A549 (cell line): ENCODE measurements around the gene RAD51B. TPM values are rescaled to one million over a fixed set of nuclear protein-coding genes. Genes with fewer than 3 reads are reported as not detected.
"Not testable (repeated sequence)": the region's sequence is repeated elsewhere in the genome, so short reads cannot be mapped to it uniquely, and the experiment has no call there.

Experiments used
- ATAC-seq, 2 experiments: fragments of 200-7000 bp in 1 of 2; fragments of >200 bp in 1 of 2; cut with Nextera tagmentation in 1 of 2; cut with Tn5 transposase in 1 of 2; 3 replicates each; pipeline versions ENCODE4 v1.8.0 to v1.9.1; 2018 to 2020; ENCODE audit warnings: mild to moderate bottlenecking in 1 of 2, moderate library complexity in 1 of 2
- CTCF ChIA-PET: fragments of 300-600 bp; sonication (Branson Sonifier 250); formaldehyde crosslinking; extraction: SDS; loops from one replicate; lab custom pipeline; 2021; ENCODE audit warnings: antibody characterized with exemption, inconsistent platforms; lab: Yijun Ruan, JAX
- POLR2A ChIA-PET: fragments of 350-600 bp; formaldehyde crosslinking; extraction: SDS; loops from one replicate; lab custom pipeline; 2021; ENCODE audit warnings: antibody characterized with exemption, inconsistent platforms; lab: Yijun Ruan, JAX
- DNase-seq, 2 experiments: peaks; one replicate each; pipeline versions ENCODE4 v3.0.0 to v3.0.0-alpha.2; 2011 to 2016; ENCODE audit warnings: low read depth in 1 of 2, low spot score in 1 of 2
- FAIRE-seq: peaks from 2 replicates; lab custom pipeline; 2011; peaks lifted over from hg19 to GRCh38; lab: Jason Lieb, UNC
- H3K27ac ChIP-seq, 2 experiments: fragments of >200 bp; sonication (Bioruptor Twin); formaldehyde crosslinking; 3 replicates each; pipeline ENCODE4 v1.5.1; 2016 to 2017
- H3K4me1 ChIP-seq: fragments of >200 bp; sonication (Bioruptor Twin); formaldehyde crosslinking; 3 replicates; pipeline ENCODE4 v1.6.1; 2016
- H3K4me2 ChIP-seq: fragments of >200 bp; sonication (Bioruptor Twin); formaldehyde crosslinking; 3 replicates; pipeline ENCODE4 v1.6.1; 2016
- H3K4me3 ChIP-seq: fragments of >200 bp; sonication (Bioruptor Twin); formaldehyde crosslinking; 3 replicates; pipeline ENCODE4 v1.5.1; 2016
- H3K9me3 ChIP-seq: fragments of >200 bp; sonication (Bioruptor Twin); formaldehyde crosslinking; 3 replicates; pipeline ENCODE4 v1.6.1; 2016
- BHLHE40 ChIP-seq: IDR thresholded peaks from 2 replicates; pipeline ENCODE4 v1.6.1; 2012; ENCODE audit warnings: low read depth, low read length, inconsistent platforms
- CBX8 ChIP-seq: fragments of 200-600 bp; sonication (generic); IDR thresholded peaks from 2 replicates; pipeline ENCODE4 v1.6.1; 2016
- CHD2 ChIP-seq: fragments of 150-350 bp; IDR thresholded peaks from 2 replicates; pipeline ENCODE4 v1.6.1; 2014; ENCODE audit warnings: low read length; ENCODE audit not compliant: partially characterized antibody
- EP300 ChIP-seq, 2 experiments: fragments of >200 bp; sonication (Bioruptor Twin); formaldehyde crosslinking; IDR thresholded peaks; 2 replicates in 1 of 2; 3 replicates in 1 of 2; pipeline ENCODE4 v1.6.1; 2016 to 2017
- ESRRA ChIP-seq: fragments of 150-350 bp; IDR thresholded peaks from 2 replicates; pipeline ENCODE4 v1.6.1; 2014; ENCODE audit warnings: mild to moderate bottlenecking, low read length, borderline replicate concordance
- FOSB ChIP-seq: fragments of 250-450 bp; sonication (Bioruptor Pico); IDR thresholded peaks from 2 replicates; pipeline ENCODE4 v1.5.0; 2020; ENCODE audit warnings: mild to moderate bottlenecking, moderate library complexity
- FOXS1 ChIP-seq: fragments of 250-450 bp; sonication (Bioruptor Pico); IDR thresholded peaks from 2 replicates; pipeline ENCODE4 v1.5.0; 2020; ENCODE audit warnings: mild to moderate bottlenecking, moderate library complexity
- HOXB5 ChIP-seq: fragments of 250-450 bp; sonication (Bioruptor Pico); IDR thresholded peaks from 2 replicates; pipeline ENCODE4 v1.5.0; 2020; ENCODE audit warnings: mild to moderate bottlenecking, moderate library complexity
- JUN ChIP-seq, 2 experiments: fragments of >200 bp; sonication (Bioruptor Twin); formaldehyde crosslinking; IDR thresholded peaks; 2 replicates in 1 of 2; 3 replicates in 1 of 2; pipeline ENCODE4 v1.6.1; 2016 to 2017
- KDM1A ChIP-seq: fragments of 200-600 bp; sonication (generic); IDR thresholded peaks from 2 replicates; pipeline ENCODE4 v1.6.1; 2016; ENCODE audit warnings: low read depth, mild to moderate bottlenecking
- KDM5A ChIP-seq: fragments of 200-600 bp; sonication (generic); IDR thresholded peaks from 2 replicates; pipeline ENCODE4 v1.6.1; 2016; ENCODE audit warnings: antibody characterized with exemption, mild to moderate bottlenecking
- POLR2A ChIP-seq: IDR thresholded peaks from 2 replicates; pipeline ENCODE4 v1.6.1; 2012; ENCODE audit warnings: mild to moderate bottlenecking, low read length
- POLR2AphosphoS2 ChIP-seq: conservative IDR thresholded peaks from 2 replicates; pipeline ENCODE4 v1.6.1; 2012; ENCODE audit warnings: low read length, improper control_type of control experiment, inconsistent platforms
- RAD21 ChIP-seq, 2 experiments: fragments of >200 bp in 1 of 2; sonication (Bioruptor Twin) in 1 of 2; formaldehyde crosslinking in 1 of 2; IDR thresholded peaks in 1 of 2; conservative IDR thresholded peaks in 1 of 2; 2 replicates in 1 of 2; 3 replicates in 1 of 2; pipeline ENCODE4 v1.6.1; 2012 to 2018; ENCODE audit warnings: inconsistent platforms in 1 of 2
- RFX5 ChIP-seq: fragments of 450-650 bp; IDR thresholded peaks from 2 replicates; pipeline ENCODE4 v1.7.1; 2014; ENCODE audit warnings: antibody characterized with exemption, mild to moderate bottlenecking, moderate library complexity
- RNF2 ChIP-seq: fragments of 200-600 bp; sonication (generic); IDR thresholded peaks from 2 replicates; pipeline ENCODE4 v1.6.1; 2016; ENCODE audit warnings: low read depth, mild to moderate bottlenecking, antibody characterized with exemption, moderate library complexity, borderline replicate concordance
- SREBF2 ChIP-seq: fragments of 450-650 bp; IDR thresholded peaks from 2 replicates; pipeline ENCODE4 v1.6.1; 2014; ENCODE audit warnings: mild to moderate bottlenecking, moderate library complexity
- TFCP2L1 ChIP-seq: fragments of 250-450 bp; sonication (Bioruptor Pico); IDR thresholded peaks from 2 replicates; pipeline ENCODE4 v1.5.0; 2021; ENCODE audit warnings: mild to moderate bottlenecking
- ZNF302 ChIP-seq: fragments of 250-450 bp; sonication (Bioruptor Pico); IDR thresholded peaks from 2 replicates; pipeline ENCODE4 v1.9.0; 2021; ENCODE audit warnings: inconsistent platforms, mild to moderate bottlenecking, moderate library complexity
- WGBS: methylation state at CpG from one replicate; pipeline ENCODE4 v1.1.6; 2017; ENCODE audit errors: missing lambda C conversion rate; 5-methylcytosine and 5-hydroxymethylcytosine counted together
- polyA plus RNA-seq, 4 experiments: library from polyadenylated mRNA; depleted of rRNA in 3 of 4; stranded (reverse); fragments of >200 nt; fragmentation: RNase III in 1 of 4; extraction: RNeasy Plus Mini Kit Qiagen cat#74134 plus additional on column Dnase treatment in 1 of 4; gene quantifications; 2 replicates in 3 of 4; 3 replicates in 1 of 4; pipeline ENCODE4 v1.2.3, GENCODE V29; 2011 to 2017
- TF ChIP-seq, protein P1 (sequence below): fragments of >200 bp; sonication (Bioruptor Twin); formaldehyde crosslinking; IDR thresholded peaks from 3 replicates; pipeline ENCODE4 v1.6.1; 2016
- TF ChIP-seq, protein P2 (sequence below): fragments of 250-450 bp; sonication (Bioruptor Pico); IDR thresholded peaks from 2 replicates; pipeline ENCODE4 v1.5.0; 2020; ENCODE audit warnings: low read depth, mild to moderate bottlenecking, moderate library complexity
- TF ChIP-seq, protein P3 (sequence below): fragments of 200-600 bp; sonication (generic); IDR thresholded peaks from 2 replicates; pipeline ENCODE4 v1.6.1; 2016; ENCODE audit warnings: antibody characterized with exemption, mild to moderate bottlenecking, moderate library complexity

RAD51B gene
- polyA plus RNA-seq, 2 of the 4 experiments (the other 2 are of a cell fraction): 7.2 to 10.8 TPM

GRCh38 chr14:68221046-68221445 is 401.5 kb downstream of the RAD51B start:
- 89% methylated on average over 2 of the region's 2 CpGs for WGBS
- H3K4me3 ChIP-seq, POLR2A ChIA-PET, FAIRE-seq, H3K9me3 ChIP-seq, H3K27ac ChIP-seq, DNase-seq, H3K4me1 ChIP-seq, H3K4me2 ChIP-seq, ATAC-seq, CTCF ChIA-PET: not testable (repeated sequence)

DNA sequence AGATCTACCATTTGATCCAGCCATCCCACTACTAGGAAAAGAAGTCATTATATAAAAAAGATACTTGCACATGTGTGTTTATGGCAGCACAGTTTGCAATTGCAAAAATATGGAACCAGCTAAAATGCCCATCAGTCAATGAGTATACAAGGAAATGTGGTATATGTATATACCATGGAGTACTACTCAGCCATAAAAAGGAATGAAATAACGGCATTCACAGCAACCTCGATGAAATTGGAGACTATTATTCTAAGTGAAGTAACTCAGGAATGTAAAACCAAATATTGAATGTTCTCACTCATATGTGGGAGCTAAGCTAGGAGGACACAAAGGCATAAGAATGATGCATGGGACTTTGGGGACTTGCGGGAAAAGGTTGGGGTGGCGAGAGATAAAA is 402.6 kb downstream of the RAD51B start:
- FAIRE-seq: peak; percentile 77
- Histone ChIP-seq H3K9me3 (peaks cover 10% of the 10 kb centered on the region; the same call in 2 of the 3 replicates), H3K4me3 (no peak overlapping the region), H3K4me1 (no peaks in the 10 kb centered on the region), H3K27ac (no peak overlapping the region), H3K4me2 (no peak overlapping the region)
- CTCF ChIA-PET: no interaction called here
- no peak for ATAC-seq
- POLR2A ChIA-PET: no interaction called here
- DNase-seq: no peak
- TF ChIP-seq RNF2: no peak
- no peak for TF ChIP-seq POLR2AphosphoS2
- no peak for TF ChIP-seq FOSB
- no peak for TF ChIP-seq HOXB5 (CRISPR knock-in tag)
- TF ChIP-seq POLR2A: no peak
- no peak for TF ChIP-seq ZNF302 (CRISPR knock-in tag)
- TF ChIP-seq, protein P1, sequence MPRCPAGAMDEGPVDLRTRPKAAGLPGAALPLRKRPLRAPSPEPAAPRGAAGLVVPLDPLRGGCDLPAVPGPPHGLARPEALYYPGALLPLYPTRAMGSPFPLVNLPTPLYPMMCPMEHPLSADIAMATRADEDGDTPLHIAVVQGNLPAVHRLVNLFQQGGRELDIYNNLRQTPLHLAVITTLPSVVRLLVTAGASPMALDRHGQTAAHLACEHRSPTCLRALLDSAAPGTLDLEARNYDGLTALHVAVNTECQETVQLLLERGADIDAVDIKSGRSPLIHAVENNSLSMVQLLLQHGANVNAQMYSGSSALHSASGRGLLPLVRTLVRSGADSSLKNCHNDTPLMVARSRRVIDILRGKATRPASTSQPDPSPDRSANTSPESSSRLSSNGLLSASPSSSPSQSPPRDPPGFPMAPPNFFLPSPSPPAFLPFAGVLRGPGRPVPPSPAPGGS: no peak
- TF ChIP-seq TFCP2L1 (CRISPR knock-in tag): no peak
- no peak for TF ChIP-seq JUN (IDR thresholded peaks at IDR 0.05)
- 85% methylated on average over 4 of the region's 4 CpGs for WGBS

DNA sequence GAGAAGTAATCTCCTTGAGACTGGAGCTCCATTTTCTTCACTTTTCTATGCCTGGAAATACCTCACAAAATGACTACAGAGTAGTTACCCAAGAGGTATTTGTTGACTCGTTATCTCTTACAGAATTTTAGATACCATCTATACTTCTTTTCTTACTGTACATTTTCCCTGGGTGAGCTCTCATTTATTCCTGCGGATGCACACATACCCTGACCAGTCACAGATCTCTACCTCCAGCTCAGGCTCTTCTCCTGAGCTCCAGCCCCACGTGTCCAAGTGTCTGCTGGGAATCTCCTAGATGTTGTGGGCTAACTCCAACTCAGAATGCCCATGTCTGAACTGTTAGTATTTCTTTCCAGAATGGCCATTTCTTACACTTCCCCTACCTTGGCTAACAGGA is 403.1 kb downstream of the RAD51B start:
- no peak overlapping the region for H3K4me3 ChIP-seq
- WGBS: 91% methylated on average over 3 of the region's 3 CpGs
- no peak overlapping the region for H3K4me2 ChIP-seq
- peaks cover 15% of the 10 kb centered on the region; the same call in 2 of the 3 replicates for H3K9me3 ChIP-seq
- ChIA-PET CTCF (interaction anchor here (1.0 kb wide), 1 partner anchor 12 kb away, joined by 3 read pairs; no protein-coding TSS in a partner anchor), POLR2A (no interaction called here)
- H3K27ac ChIP-seq: peak overlapping the region in 1 of 2 experiments; percentile 18; a peak in 1 of 6 replicates
- ATAC-seq (no peak), FAIRE-seq (no peak)
- TF ChIP-seq BHLHE40: no peak
- TF ChIP-seq FOXS1 (CRISPR knock-in tag): no peak
- no peak for TF ChIP-seq RAD21 (conservative IDR thresholded peaks at IDR 0.05 in 1 of 2, IDR thresholded peaks at IDR 0.05 in 1 of 2)
- TF ChIP-seq ESRRA: no peak
- TF ChIP-seq RFX5: no peak
- TF ChIP-seq KDM5A: no peak
- TF ChIP-seq SREBF2: no peak
- no peak for TF ChIP-seq POLR2A
- no peak for TF ChIP-seq KDM1A
- TF ChIP-seq EP300 (IDR thresholded peaks at IDR 0.05): no peak
- TF ChIP-seq, protein P2, sequence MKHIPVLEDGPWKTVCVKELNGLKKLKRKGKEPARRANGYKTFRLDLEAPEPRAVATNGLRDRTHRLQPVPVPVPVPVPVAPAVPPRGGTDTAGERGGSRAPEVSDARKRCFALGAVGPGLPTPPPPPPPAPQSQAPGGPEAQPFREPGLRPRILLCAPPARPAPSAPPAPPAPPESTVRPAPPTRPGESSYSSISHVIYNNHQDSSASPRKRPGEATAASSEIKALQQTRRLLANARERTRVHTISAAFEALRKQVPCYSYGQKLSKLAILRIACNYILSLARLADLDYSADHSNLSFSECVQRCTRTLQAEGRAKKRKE (CRISPR knock-in tag): no peak
- TF ChIP-seq, protein P3, sequence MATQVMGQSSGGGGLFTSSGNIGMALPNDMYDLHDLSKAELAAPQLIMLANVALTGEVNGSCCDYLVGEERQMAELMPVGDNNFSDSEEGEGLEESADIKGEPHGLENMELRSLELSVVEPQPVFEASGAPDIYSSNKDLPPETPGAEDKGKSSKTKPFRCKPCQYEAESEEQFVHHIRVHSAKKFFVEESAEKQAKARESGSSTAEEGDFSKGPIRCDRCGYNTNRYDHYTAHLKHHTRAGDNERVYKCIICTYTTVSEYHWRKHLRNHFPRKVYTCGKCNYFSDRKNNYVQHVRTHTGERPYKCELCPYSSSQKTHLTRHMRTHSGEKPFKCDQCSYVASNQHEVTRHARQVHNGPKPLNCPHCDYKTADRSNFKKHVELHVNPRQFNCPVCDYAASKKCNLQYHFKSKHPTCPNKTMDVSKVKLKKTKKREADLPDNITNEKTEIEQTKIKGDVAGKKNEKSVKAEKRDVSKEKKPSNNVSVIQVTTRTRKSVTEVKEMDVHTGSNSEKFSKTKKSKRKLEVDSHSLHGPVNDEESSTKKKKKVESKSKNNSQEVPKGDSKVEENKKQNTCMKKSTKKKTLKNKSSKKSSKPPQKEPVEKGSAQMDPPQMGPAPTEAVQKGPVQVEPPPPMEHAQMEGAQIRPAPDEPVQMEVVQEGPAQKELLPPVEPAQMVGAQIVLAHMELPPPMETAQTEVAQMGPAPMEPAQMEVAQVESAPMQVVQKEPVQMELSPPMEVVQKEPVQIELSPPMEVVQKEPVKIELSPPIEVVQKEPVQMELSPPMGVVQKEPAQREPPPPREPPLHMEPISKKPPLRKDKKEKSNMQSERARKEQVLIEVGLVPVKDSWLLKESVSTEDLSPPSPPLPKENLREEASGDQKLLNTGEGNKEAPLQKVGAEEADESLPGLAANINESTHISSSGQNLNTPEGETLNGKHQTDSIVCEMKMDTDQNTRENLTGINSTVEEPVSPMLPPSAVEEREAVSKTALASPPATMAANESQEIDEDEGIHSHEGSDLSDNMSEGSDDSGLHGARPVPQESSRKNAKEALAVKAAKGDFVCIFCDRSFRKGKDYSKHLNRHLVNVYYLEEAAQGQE: no peak
- no peak for TF ChIP-seq CHD2
- TF ChIP-seq CBX8: no peak
- TF ChIP-seq, all 56 proteins: peak for 0
- no peaks in the 10 kb centered on the region for H3K4me1 ChIP-seq
- DNase-seq: no peak
